T-helper 17 cell (primary cell): ENCODE data around the gene PRRC2B. TPM values are rescaled to one million over a fixed set of nuclear protein-coding genes. Genes with fewer than 3 reads are reported as not detected.

Source experiments
- ATAC-seq: fragments of 150-1000 bp; cut with Tn5 transposase; 2 replicates; pipeline ENCODE4 v1.10.0; 2021; ENCODE audit warnings: mild to moderate bottlenecking, moderate library complexity
- DNase-seq, 3 donors: peaks; one replicate each; pipeline versions ENCODE4 v3.0.0 to v3.0.0-alpha.2; 2020 to 2021
- H3K9me3 ChIP-seq: one replicate; pipeline ENCODE4 v1.7.0; 2013; ENCODE audit warnings: low read length, mild to moderate bottlenecking; ENCODE audit not compliant: control insufficient read depth, poor library complexity, severe bottlenecking
- H3K27ac Mint-ChIP-seq: one replicate; pipeline ENCODE4 v1.8.0; 2022; ENCODE audit warnings: mild to moderate bottlenecking, moderate library complexity, mixed read lengths
- H3K27me3 Mint-ChIP-seq: one replicate; pipeline ENCODE4 v1.8.0; 2022; ENCODE audit warnings: mixed read lengths
- H3K36me3 Mint-ChIP-seq: one replicate; pipeline ENCODE4 v1.8.0; 2022; ENCODE audit warnings: low read depth, mixed read lengths
- H3K4me1 Mint-ChIP-seq: one replicate; pipeline ENCODE4 v1.8.0; 2022; ENCODE audit warnings: mild to moderate bottlenecking, mixed read lengths
- H3K4me3 Mint-ChIP-seq: one replicate; pipeline ENCODE4 v1.8.0; 2022; ENCODE audit warnings: mild to moderate bottlenecking, moderate library complexity, mixed read lengths
- total RNA-seq, 4 donors: library from RNA in 2 of 4; stranded (reverse) in 2 of 4; gene quantifications; one replicate each; pipeline ENCODE4 v1.2.3 and lab custom pipeline; 2022 to 2026

PRRC2B gene
- total RNA-seq, 2 donors from 2014 or later = 193 to 241 TPM

DNA sequence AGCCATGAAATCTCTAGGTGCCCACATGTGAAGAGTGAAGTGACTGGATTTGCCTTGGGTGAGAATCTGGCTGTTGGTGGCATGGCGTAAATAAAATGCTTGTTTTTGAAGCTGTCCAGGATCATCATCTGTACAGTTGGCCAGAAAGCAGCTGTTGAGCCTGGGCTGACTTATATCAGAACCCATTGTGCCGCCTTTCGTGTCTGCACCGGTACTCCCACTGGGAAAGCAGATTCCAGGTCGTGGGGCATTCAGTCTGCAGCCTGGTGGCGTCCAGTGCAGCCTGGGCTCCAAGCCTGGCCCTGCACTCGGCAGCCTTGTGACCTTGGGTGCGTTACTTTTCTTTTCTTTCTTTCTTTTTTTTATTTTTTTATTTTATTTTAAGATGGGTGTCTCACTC, 27.8 kb downstream of the PRRC2B start:
- H3K9me3 ChIP-seq = no peaks in the 10 kb centered on the region
- Mint-ChIP-seq H3K27me3 (no peaks in the 10 kb centered on the region), H3K27ac (peak overlapping the region; percentile 79), H3K4me3 (no peak overlapping the region), H3K36me3 (peaks cover 3% of the 10 kb centered on the region), H3K4me1 (peaks cover 64% of the 10 kb centered on the region)
- ATAC-seq = no peak
- DNase-seq = no peak

DNA sequence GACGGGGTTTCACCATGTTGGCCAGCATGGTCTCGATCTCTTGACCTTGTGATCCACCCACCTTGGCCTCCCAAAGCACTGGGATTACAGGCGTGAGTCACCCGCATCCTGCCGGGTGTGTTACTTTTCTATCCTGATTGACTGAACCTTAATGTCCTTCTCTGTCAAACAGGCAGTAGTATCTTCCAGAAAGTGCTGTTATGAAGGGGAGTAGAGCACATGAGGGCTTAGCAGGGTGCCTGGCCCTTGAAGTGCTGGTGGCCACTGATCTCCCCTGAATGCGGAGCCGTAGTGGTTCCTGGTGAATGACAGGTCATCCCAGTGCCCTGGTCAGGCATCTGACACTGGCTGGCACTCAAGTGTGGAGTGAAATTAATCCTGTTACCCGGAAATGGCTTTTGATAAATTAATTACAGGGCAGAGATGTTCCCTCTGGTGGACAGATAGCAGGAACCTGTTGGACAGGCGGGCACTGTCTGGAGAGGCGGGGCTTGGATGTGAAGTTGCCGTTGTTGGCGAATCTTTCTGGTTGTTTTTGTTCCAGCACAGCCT, 28.4 kb downstream of the PRRC2B start:
- no peaks in the 10 kb centered on the region for H3K27me3 Mint-ChIP-seq
- no peak for DNase-seq

DNA sequence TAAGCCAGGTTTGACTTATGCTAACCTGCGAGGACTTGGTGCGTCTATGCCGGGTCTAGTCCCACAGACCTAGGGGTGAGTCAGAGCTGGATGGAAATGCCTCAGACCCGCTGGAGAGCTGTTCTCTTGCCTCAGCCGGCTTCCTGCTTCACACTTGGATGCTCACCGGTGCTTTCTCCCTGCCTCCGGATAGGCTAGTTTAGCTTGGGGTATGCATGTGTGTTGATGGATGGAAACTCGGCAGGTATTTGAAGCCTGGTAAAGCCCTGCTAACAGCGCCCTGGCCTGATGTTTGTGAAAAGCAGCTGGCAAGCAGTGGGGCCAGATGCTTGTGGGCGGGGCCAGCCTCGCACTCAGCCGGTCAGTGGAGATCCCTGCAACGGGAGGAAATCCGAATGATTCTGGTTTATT, 29.3 kb downstream of the PRRC2B start:
- DNase-seq = no peak
- Mint-ChIP-seq H3K4me3 (no peak overlapping the region), H3K27ac (peak overlapping the region; percentile 41), H3K36me3 (peaks cover 1% of the 10 kb centered on the region), H3K4me1 (peaks cover 55% of the 10 kb centered on the region), H3K27me3 (no peaks in the 10 kb centered on the region)
- H3K9me3 ChIP-seq = no peaks in the 10 kb centered on the region
- ATAC-seq = peak; percentile 37

More for the DNA sequence above, 28.4 kb downstream of the PRRC2B start:
- no peak for ATAC-seq
- Mint-ChIP-seq H3K27ac (peak overlapping the region; percentile 41), H3K36me3 (peaks cover 3% of the 10 kb centered on the region), H3K4me3 (peak overlapping the region; percentile 33), H3K4me1 (peaks cover 63% of the 10 kb centered on the region)
- no peaks in the 10 kb centered on the region for H3K9me3 ChIP-seq

DNA sequence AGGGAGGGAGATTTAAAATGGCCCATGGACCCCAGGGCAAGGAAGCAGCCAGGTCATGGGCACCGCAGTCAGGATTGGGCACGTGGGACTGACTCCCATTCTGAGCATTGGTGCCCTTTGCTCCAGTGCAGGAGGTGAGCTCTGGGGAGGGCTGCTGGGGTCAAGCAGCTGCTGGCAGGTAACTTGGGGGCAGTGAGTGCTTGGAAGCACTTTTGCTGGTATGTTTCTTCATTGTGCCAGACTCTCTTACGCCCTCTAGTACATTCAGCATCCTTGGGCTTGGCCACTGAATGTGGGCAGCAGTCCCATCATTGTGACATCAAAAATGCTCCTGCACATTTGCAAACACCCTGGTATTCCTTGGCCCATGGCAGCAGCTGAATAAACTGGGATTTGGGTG, 32.7 kb downstream of the PRRC2B start:
- DNase-seq (no peak), ATAC-seq (no peak)
- H3K9me3 ChIP-seq = no peaks in the 10 kb centered on the region
- Mint-ChIP-seq H3K27me3 (no peaks in the 10 kb centered on the region), H3K27ac (peak overlapping the region; percentile 72), H3K36me3 (no peaks in the 10 kb centered on the region), H3K4me3 (no peak overlapping the region), H3K4me1 (peaks cover 44% of the 10 kb centered on the region)

DNA sequence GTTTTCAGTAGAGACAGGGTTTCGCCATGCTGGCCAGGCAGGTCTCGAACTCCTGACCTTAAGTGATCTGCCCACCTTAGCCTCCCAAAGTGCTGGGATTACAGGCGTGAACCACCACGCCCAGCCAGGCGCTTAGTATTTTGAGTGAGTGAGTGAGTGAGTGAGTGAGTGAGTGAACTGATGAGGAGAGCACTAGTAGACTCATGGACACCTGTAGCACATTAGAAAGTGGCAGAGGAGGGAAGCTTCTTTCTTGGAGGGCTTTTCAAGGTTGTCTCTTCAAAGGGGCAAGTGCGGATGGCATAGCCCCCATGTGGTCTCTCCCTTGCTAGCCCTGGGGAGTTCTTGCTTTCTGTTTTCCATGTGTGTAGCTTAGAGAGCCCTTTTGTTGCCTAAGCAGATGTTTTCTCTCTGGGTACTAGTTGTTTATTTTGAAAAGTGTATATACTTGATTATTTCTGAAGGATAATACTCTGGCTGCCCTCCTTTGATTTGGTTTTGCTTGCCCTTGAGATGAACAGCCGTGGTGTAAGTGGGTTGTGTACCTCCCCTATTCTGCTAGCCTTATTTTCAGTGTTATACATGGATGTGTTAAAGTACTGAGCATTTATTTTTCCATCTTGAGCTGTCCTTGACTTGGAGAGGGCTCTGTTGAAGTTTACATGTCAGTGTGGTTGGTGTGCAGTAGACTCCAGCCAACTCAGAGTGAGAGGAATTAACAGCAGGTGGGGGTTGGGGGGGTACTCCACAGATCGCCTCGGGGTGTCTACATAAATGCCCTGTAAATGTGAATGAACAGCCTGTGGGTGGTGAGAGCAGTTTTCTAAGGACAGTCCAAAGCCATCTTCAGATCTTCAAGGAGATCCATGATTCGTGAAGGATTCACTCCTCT, 35.5 kb downstream of the PRRC2B start:
- H3K27me3 Mint-ChIP-seq = no peaks in the 10 kb centered on the region
- DNase-seq = no peak
- H3K36me3 Mint-ChIP-seq = no peaks in the 10 kb centered on the region
- H3K4me1 Mint-ChIP-seq = peaks cover 33% of the 10 kb centered on the region
- no peak overlapping the region for H3K4me3 Mint-ChIP-seq
- no peaks in the 10 kb centered on the region for H3K9me3 ChIP-seq
- peak overlapping the region; percentile 74 for H3K27ac Mint-ChIP-seq
- ATAC-seq = peak; percentile 16

DNA sequence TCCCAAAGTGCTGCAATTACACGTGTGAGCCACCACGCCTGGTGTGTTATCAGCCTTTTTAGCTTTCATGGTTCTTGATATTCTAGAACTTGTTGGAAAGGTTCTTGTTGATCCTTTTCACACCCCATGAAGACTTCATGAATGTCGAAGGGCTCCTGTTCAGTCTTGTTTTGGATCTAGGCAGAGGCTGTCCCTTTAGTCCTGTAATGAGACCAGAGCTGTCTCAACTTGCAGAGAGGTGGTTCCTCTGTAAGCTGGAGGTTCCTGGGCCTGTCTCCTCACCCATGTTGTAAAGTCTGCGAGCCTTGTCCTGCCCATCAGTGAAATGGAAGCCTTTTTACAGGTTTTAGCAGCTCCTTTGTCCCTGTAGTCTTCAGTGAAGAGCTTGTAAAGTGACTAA, 38.2 kb downstream of the PRRC2B start:
- no peak overlapping the region for H3K4me3 Mint-ChIP-seq
- H3K4me1 Mint-ChIP-seq = peaks cover 19% of the 10 kb centered on the region
- ATAC-seq (no peak), DNase-seq (no peak)
- H3K27me3 Mint-ChIP-seq = no peaks in the 10 kb centered on the region
- H3K27ac Mint-ChIP-seq = no peak overlapping the region
- no peaks in the 10 kb centered on the region for H3K9me3 ChIP-seq
- H3K36me3 Mint-ChIP-seq = no peaks in the 10 kb centered on the region

DNA sequence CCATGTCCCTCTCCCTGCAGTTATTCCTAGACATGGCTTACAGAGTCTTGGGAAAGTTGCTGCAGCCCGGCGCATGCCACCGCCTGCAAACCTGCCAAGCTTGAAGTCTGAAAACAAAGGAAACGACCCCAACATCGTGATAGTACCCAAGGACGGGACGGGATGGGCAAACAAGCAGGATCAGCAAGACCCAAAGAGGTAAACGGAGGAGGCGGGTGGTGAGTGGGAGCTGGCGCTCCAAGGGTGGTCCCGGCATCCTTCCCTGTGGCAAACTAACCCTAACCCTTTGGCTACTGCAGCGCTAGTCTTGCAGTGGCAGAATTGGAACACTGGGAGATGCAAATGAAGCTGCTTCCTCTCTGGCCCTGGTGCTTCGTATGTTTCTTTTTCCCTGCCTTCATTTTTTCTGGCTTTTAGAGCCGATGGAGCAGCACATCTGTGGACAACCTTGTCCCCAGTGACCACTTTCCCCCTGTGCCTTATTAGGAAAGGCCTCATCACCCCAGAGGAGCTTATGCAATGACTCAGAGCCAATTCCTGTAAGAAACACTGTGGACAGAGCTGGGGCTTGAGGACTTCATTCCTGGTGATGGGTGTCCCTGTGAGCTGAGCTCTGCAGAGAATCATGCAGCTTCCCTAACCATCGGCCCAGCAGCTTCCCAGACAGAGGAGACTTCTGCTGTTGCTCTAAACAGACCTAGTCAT, 38.9 kb downstream of the PRRC2B start:
- H3K27me3 Mint-ChIP-seq = no peaks in the 10 kb centered on the region
- DNase-seq (no peak), ATAC-seq (no peak)
- no peaks in the 10 kb centered on the region for H3K9me3 ChIP-seq
- H3K4me1 Mint-ChIP-seq = peaks cover 16% of the 10 kb centered on the region
- H3K27ac Mint-ChIP-seq = no peak overlapping the region
- H3K4me3 Mint-ChIP-seq = no peak overlapping the region
- no peaks in the 10 kb centered on the region for H3K36me3 Mint-ChIP-seq

DNA sequence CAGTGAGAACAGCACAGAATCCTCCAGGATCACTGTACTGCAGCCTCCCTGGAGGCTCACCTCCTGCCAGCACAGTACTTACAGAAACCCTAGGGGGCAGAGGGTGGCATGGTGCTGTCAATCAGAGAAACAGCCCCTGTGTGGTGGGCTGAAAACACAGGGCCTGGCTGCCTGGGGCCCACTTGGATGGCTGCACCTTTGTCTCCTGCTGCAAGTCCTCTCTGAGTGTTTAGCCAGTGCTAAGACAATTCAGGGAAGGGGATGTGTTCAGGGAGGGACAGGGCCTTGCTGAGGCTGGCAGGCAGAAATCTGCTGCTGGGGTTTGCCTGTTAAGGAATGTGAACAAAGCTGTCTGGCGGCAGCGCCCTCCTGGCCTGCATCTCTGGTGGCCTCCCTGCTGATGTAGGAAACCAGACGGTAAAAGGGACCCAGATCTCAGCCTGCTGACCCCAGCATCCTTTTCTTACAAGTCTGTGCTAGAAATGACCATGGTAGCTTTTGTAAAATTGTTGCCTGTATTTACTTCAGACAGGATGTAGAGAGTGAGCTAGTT, 39.5 kb downstream of the PRRC2B start:
- H3K9me3 ChIP-seq = no peaks in the 10 kb centered on the region
- DNase-seq = no peak
- no peak for ATAC-seq
- Mint-ChIP-seq H3K27me3 (no peaks in the 10 kb centered on the region), H3K4me3 (no peak overlapping the region), H3K27ac (no peak overlapping the region), H3K4me1 (peaks cover 18% of the 10 kb centered on the region), H3K36me3 (peaks cover 2% of the 10 kb centered on the region)

DNA sequence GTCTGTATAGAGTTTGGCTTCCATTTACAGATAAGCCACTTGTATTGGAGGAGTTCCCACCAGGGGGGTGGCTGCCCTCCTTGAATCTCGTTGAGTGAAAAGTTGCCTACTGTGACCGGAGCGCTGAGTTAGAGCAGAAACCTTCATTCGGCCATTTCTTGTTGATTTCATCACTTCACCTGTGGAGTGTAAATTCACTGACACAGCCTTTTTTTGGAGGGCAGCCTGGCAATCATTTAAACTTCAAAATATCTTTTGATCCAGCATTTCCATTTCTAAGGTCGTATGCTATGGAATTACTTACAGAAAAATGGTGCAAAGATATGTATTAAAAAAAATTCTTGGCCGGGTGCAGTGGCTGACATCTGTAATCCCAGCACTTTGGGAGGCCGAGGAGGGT, 40.8 kb downstream of the PRRC2B start:
- ATAC-seq (no peak), DNase-seq (no peak)
- Mint-ChIP-seq H3K36me3 (peaks cover 9% of the 10 kb centered on the region), H3K27me3 (no peaks in the 10 kb centered on the region), H3K4me3 (no peak overlapping the region), H3K27ac (peak overlapping the region; percentile 62), H3K4me1 (peaks cover 19% of the 10 kb centered on the region)
- no peaks in the 10 kb centered on the region for H3K9me3 ChIP-seq

DNA sequence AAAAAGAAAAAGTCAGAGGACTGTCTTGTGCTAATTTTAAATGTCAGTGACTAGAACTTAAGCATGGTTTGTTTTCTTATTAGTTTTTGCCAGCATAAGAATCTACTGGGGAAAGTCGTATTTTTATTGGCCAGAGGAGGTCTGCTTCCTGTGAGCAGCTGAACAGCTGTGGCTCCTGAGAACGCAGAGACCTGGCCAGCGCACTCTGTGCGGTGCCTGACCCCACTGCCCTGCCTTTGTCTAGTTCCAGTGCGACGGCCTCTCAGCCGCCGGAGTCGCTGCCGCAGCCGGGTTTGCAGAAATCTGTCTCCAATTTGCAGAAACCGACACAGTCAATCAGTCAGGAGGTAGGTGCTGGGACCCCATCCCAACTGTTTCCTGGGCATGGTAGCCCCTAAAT, 42.5 kb downstream of the PRRC2B start:
- peak overlapping the region; percentile 61 for H3K27ac Mint-ChIP-seq
- ATAC-seq = no peak

DNA sequence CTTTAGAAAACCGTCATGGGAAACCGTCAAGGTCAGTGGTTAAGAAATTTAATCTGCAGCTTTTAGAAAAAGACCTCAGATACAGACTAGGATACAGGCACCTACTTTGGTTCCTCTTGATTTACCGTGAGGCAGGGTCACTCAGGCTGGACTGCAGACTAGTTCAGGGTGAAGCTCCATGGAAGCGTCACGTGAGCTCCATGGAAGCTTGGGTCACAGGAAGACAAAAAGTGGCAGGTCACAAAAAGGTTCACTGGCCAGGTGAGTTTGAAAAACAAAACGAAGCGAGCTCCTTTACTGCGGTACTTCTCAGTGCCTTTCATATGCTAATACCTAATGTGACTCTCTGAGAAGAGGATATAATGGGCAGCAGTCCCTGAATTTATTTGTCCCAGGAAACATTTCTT, 43.0 kb downstream of the PRRC2B start:
- Mint-ChIP-seq H3K4me1 (peaks cover 14% of the 10 kb centered on the region), H3K27ac (peak overlapping the region; percentile 61), H3K27me3 (no peaks in the 10 kb centered on the region), H3K36me3 (peaks cover 9% of the 10 kb centered on the region), H3K4me3 (no peak overlapping the region)
- DNase-seq (no peak), ATAC-seq (no peak)
- H3K9me3 ChIP-seq = no peaks in the 10 kb centered on the region

More for the DNA sequence above, 42.5 kb downstream of the PRRC2B start:
- H3K9me3 ChIP-seq = no peaks in the 10 kb centered on the region
- H3K4me1 Mint-ChIP-seq = peaks cover 14% of the 10 kb centered on the region
- peaks cover 9% of the 10 kb centered on the region for H3K36me3 Mint-ChIP-seq
- no peak overlapping the region for H3K4me3 Mint-ChIP-seq
- no peak for DNase-seq
- no peaks in the 10 kb centered on the region for H3K27me3 Mint-ChIP-seq

DNA sequence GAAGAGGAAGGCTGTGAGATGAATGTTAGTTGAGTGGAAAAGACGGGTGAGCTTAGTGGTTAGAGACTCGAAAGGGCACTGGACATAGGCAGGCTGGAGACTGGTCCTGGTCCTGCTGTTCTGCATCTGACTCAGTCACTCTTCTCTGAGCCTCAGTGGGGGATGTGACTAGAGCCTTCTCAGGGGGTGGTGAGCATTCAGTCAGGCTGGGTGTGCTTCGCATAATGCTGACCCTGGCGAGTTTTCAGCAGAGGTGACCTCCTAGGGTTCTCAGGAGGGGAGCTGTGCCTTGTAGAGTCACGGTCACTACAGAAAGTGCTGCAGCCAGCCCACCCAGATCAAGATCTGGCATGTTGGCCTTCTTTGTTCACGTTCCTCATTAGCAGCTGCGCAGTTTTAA, 44.3 kb downstream of the PRRC2B start:
- DNase-seq (no peak), ATAC-seq (no peak)
- H3K4me3 Mint-ChIP-seq = no peak overlapping the region
- H3K9me3 ChIP-seq = no peaks in the 10 kb centered on the region
- H3K27me3 Mint-ChIP-seq = no peaks in the 10 kb centered on the region
- peak overlapping the region; percentile 72 for H3K27ac Mint-ChIP-seq
- H3K4me1 Mint-ChIP-seq = peaks cover 12% of the 10 kb centered on the region
- H3K36me3 Mint-ChIP-seq = peaks cover 9% of the 10 kb centered on the region

DNA sequence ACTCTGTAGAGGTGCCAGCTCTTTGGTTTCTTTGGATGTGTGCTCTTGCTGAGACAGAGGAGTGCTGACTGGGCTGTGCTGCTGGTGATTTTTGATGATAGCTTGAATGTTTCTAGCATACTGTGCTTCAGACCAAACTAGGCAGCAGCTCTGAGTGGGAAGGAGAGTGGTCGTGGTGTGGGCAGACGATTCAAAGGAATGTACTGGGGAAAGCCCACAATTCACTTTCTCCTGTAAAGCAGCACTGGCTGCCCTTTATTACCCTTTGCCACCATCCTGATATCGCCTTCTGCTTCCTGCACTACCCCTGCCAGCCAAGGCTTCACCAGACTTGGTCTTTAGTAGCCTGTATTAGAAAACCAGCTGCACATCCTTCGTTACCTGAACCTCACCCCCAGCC, 45.3 kb downstream of the PRRC2B start:
- no peaks in the 10 kb centered on the region for H3K9me3 ChIP-seq
- DNase-seq = no peak
- Mint-ChIP-seq H3K27me3 (no peaks in the 10 kb centered on the region), H3K4me1 (peaks cover 12% of the 10 kb centered on the region), H3K27ac (peak overlapping the region; percentile 72), H3K4me3 (no peak overlapping the region), H3K36me3 (peaks cover 9% of the 10 kb centered on the region)
- no peak for ATAC-seq
